TTC549 (cell line): ENCODE data around the gene SLC22A23.

Source experiments
- FAIRE-seq: peaks from 2 replicates; lab custom pipeline; 2012; peaks lifted over from hg19 to GRCh38; lab: Jason Lieb, UNC

SLC22A23 gene

DNA sequence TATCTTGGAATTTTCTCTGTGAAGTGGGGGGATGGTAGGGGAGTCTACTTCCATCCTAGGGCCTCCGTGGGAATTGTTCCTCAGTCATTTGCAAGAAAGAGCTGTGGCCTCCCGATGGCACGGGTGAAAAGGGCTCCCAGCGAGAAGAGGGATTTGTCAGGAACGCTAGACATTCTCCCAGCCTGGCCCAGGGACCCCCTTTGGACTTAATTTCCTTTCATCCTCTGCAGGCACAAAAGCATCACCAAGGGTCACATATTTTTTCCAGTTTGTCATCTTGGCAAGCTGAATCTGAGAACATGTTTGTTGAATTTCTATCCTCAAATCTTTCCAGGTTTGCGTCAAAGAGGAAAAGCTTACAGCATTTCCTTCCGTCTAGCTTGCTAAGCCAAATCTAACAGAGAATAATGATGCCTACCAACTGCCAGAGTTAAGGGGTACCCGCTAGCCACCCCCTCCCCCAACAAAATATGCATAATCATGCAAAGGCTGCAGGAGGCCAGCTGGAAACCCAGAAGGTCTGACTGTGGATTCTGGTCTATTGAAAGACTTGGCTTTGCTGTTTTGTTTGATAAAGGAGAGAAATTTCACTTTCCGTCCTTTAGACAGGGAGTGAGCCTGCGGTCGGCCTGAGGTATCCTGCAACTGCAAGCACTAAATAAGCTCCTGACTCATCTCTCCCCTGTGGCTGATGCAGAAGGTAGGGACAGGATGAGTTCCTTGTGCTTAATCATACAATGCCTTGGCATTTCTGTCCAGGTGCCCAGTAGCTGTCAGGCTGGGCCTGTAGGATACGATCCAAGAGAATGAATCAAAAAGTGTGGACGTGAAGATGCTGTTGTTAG lies 175.0 kb downstream of the SLC22A23 start:
- FAIRE-seq = no peak

DNA sequence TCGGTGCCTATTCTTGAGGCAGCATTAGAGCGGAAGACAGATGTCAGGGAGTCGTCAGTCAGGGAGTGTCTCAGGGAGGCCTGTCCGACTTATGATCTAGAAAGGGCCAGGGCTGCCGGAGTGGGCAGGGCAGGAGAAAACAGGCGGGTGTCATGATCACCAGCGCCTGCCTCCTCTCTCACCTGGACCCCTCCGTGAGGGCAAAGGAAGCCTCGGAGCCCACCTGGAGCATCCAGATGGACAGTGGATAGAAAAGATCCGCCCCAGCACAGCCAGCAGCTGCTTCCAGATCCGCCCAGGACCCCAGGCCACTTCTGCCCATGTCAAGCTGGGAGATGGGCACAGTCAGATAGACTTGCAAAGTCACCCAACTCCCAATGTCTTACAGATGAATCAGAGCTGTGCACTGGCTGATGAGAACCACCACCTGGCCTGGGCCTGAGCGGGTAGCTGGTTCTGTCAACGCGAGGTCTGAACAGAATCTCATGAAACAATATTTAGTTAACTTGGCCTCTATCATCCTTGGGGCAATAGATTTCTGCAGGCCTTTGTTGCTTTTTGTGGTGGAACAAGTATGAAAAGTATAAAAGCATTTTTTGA lies 175.9 kb downstream of the SLC22A23 start:
- FAIRE-seq = no peak

GRCh38 chr6:3280091-3280490 lies 176.8 kb downstream of the SLC22A23 start:
- no peak for FAIRE-seq

GRCh38 chr6:3278691-3279090 lies 178.2 kb downstream of the SLC22A23 start:
- no peak for FAIRE-seq

- FAIRE-seq = no peak
Observed at GRCh38 chr6:3277851-3278416, 178.9 kb downstream of the SLC22A23 start.

DNA sequence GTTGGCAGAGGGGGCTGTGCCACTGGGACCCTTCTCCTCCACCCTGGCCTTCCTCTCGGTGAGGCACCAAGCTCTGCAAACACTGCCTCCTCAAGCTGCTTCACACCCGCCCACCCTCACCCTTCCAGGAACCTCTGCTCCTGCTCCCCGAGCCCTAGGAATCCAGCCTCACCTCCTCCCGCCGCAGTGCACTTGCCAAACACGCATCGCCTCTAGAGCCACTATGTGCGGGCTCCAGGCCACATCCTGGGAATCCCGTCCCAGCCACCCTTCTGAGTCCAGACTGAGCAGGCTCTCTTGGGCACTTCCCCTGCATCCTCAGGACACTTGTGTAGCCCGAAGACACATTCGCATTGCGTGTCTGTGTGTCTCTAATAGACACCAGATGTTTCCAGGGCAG lies 179.6 kb downstream of the SLC22A23 start:
- no peak for FAIRE-seq

DNA sequence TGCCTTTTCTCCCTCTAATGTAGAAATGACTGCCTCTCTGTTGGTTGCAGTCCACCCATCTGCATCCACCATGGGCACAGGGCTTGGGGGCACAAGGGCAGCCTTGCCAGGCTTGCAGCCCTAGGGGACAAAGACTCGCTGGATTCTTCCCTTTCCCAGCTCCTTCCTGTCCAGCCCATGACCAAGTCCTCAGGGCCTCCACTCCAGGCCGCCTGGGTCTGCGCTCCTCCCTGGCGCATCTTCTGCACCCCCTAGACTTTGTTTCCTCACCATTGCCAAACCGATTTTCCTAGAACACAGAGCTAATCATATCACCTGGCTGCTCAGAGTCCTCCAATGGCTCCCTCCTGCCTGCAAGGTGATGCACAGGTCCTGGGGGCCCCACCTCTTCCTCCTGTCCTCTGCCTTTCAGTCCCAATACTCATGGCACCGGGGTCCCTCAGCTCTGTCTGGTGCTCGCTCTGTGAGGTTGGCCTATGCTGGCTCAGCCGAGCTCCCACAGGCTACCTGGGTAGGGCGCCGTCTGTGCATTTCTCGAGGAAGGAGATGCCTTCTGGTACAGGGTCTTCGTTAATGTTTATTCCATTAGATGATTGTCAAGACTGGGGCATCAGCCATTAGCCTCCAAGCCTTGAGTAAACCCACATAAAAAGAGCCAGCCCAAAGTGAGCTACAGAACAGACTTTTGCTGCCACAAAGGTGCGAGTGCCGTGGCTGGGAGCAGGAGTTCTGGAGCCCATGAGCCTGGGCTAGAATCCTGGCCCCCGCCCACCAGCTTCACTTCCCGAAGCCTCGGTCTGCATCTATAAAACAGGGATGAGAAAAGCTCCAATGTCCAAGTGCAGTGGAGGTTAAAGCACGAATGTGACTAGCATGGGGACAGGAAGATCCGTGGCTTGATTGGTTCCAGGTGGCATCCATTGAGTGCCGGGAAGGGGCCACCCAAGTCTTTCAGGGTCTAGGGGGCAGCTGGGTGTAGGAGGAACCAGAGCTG lies 180.4 kb downstream of the SLC22A23 start:
- no peak for FAIRE-seq

GRCh38 chr6:3273707-3274521 lies 182.9 kb downstream of the SLC22A23 start:
- no peak for FAIRE-seq

DNA sequence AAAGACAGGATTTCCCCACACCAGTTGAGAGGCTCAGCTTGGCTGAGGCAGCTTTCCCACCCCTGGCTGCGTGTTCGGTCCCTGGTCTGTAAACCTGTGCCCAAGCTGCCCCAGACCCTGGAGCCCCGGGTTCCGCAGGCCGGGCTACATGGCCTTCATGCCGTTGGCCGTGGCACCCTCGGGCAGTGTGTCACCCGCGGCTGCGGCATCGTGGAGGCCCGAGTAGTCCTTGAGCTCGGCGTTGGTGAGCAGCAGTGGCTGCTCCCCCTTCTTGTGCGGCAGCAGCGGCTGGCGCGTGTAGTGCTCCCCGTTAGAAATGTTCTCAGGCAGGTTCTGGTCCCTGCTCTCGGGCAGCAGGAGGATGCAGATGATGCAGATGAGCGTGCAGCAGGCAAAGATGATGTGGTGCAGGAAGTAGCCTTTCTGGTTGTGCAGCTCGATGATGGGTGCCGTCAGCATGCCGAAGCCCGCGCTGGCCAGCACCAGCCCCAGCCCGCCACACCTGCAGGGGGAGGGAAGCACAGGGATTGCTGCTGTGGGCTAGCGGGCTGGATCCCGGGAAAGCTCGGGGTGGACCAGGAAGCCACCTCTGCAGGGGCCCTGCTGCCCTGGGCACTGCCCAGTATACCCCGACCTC lies 183.8 kb downstream of the SLC22A23 start:
- FAIRE-seq = no peak

DNA sequence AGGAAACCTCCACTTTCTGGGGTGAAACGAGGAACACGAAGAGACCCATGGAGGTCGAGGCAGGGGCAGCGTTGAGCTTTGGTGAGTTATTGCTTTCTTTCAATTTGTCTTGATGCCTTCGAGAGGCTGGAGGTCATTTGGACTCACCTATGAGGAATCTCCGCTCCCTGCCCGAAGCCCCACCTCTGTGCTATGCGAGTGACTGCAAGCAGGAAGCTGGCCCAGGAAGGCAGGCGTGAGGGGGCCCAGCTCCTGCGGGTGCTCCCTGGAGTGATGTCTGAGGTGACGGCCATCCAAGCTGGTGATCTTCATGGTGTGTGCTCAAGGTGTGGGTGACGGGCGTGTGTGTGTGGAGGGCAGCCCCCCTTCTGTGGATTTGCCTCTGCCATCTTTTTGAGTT lies 185.1 kb downstream of the SLC22A23 start:
- no peak for FAIRE-seq

DNA sequence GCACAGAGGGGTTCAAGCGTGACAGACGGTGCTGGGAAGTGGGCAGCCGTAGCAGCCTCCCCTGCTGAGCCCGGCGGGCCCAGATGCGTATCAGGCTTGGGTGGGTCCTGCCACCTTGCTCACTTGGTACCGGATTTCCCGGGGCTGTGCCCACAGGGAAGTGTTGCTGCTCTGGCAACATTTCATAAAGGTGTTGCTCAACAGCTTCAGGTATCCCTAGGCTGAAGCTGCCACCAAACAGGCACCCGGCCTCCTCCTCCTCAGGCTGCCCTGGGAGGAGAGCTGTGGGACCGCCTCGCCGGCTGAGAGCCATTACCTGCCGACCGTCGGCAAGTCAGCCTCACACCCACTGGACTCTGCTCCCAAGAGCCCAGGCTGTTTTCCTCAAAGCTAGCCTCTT lies 186.6 kb downstream of the SLC22A23 start:
- FAIRE-seq = no peak

GRCh38 chr6:3269281-3269975 lies 187.4 kb downstream of the SLC22A23 start:
- no peak for FAIRE-seq

DNA sequence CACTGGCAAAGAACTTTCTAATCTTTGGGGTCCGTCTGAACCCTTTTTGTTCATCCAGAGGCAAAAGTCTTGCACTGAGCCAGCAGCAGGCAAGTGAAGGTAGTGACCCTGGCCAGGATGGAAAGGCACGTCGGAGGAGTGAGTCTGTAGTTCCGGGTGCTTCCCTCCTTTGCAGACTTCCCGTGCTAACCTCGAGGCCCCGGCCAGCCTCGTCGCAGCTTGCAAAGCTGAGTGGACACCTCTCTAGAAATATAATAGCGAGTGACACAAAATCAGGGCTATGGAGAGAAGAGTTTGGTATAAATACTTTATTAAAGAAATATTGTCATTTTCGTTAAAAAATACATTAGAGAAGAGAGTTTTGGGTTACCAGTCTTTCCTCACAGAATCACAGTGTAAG lies 188.2 kb downstream of the SLC22A23 start:
- FAIRE-seq = no peak

DNA sequence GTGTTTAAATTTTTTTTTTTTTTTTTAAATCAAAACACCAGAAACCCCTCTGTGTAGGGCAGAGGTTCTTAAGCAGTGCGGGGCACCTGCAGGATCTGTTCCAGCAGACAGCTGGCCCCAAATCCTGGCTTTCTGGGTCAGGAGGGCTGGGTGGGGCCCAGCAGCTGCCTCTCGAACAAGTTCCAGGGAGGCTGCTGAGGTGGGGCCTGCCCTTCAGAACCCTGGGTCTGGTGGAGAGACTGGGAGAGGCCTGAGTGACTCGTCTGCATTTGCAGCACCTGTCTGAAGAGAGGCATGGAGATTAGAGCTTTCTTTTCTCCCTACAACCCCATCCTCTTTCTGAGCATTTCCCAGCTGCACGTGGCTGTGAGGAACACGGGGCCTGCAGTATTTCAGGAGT lies 189.7 kb downstream of the SLC22A23 start:
- FAIRE-seq = no peak

- FAIRE-seq = no peak
Observed at GRCh38 chr6:3266170-3266569, 190.7 kb downstream of the SLC22A23 start.

DNA sequence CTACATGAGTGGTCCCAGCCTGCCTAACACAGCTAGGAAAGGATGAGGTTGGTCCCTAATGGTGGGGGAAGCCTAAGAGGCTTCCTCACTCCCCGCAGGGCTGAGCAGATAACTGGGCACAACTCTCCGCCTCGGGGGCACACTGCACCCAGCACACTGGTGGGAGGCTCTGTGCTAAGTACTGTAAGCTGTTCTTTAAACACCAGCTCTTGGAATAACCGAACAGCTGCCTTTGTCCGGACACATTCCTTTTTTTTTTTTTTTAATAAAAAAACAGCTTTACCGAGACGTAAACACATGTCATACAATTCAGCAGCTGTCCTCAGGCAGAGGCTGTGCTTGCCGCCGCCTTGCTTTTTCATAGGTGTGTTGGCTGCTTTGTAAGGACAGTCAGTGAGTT lies 191.2 kb downstream of the SLC22A23 start:
- no peak for FAIRE-seq

DNA sequence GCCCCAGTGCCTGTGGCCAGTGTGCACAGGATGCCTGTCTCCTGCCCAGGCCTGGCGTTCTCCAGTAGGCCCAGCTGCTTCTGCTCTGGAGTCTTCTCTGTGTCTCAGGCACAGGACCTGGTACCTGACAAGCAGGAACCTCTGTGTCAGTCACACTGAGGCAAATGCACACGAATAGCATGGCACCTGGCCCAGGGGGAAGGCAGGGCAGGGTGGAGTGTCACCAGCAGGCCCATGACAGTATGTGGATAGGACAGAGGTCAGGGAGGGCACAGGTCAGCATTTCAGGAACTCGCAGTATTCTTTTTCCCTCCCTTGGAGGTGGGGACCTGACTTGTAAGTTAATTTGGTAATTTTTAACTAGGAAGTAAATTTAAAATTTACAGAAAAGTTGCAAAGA lies 192.5 kb downstream of the SLC22A23 start:
- no peak for FAIRE-seq

DNA sequence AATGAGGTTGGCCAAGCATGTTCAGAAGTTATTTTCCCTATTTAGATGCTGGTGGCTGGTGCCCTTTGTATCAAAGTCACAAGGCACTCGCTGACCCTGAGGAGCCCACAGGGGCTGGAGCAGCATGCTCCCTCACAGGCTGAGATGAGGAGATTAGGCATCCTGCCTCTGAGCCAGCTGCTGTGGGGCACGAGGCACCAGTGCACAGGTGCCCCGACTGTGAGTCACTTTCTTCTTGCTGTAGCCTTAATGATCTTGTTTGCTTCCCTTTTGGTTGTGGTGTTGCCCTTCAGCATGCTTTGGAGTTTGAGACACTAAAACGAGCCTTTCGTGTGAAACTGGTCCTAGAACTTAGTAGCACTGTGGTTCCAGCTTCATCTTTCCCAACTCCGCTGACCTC lies 193.8 kb downstream of the SLC22A23 start:
- no peak for FAIRE-seq

DNA sequence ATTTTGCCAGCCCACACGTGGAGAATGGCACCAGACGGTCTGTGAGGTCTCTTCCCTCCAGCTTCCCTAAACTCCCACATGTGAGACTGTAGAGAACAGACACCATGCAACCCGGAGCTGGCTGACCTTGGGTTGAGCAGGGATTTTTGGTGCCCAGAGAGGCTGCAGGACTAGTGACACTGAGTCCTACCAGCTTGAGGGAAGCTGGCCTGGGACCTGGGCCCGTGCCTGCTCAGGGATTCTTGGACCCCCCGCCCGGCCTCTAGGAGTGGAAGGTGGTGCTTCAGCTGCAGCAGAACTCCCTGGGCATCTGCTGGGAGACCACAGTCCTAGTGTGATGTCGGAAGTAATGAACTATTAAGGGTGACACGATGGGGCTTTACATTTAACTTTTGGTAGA lies 194.9 kb downstream of the SLC22A23 start:
- no peak for FAIRE-seq

GRCh38 chr6:3261518-3261820 lies 195.4 kb downstream of the SLC22A23 start:
- FAIRE-seq = no peak
